ENCODE data around the gene MNX1. TPM values are rescaled to one million over a fixed set of nuclear protein-coding genes. Genes with fewer than 3 reads are reported as not detected.

Gene MNX1
- total and polyA plus RNA-seq, 2 of the 4 experiments (the other 2 are of a cell fraction) = not detected

DNA sequence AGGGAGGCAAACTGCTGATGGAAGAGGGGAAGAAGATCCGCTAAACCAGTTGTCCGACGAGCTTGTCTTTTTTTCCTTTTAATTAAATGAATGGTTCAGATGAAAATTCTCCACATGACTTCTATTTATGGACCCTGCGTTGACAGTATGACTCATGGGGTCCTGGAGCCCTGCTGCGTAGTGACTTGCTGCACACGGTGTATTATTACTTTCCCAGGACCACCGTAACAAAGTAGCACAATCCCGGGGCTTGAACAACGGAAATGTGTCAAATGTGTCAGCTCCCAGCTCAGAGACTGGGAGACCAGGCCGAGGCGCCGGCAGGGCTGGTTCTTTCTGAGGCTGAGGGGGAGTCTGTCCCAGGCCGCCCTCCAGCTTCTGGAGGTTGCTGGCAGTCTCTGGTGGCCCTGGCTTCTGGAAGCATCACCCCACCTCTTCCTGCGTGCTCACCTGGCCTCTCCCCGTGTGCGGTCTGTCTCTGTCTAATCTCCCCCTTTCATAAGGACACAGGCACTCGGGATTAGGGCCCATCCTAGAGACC, 33.8 kb upstream of the MNX1 start:
- Histone ChIP-seq H2BK5ac (ENCODE audit: low read depth, low read length, poor library complexity, severe bottlenecking) (no peak overlapping the region), H2AFZ (replicated peaks; ENCODE audit: low read length, poor library complexity) (peak overlapping the region; percentile 57), H4K20me1 (ENCODE audit: insufficient read depth, low read length) (no peaks in the 10 kb centered on the region), H3K18ac (ENCODE audit: low read depth, low read length) (no peak overlapping the region), H3K27me3 (ENCODE audit: control insufficient read depth, insufficient read depth, low read length) (peaks cover 17% of the 10 kb centered on the region), H4K5ac (ENCODE audit: low read depth, low read length) (no peak overlapping the region), H2BK120ac (ENCODE audit: low read depth, low read length) (no peak overlapping the region), H3K56ac (ENCODE audit: extremely low read depth, insufficient read depth, low read length) (no peak overlapping the region), H2BK15ac (ENCODE audit: low read depth, low read length) (no peak overlapping the region), H4K8ac (ENCODE audit: low read depth in 2 of 2, low read length in 2 of 2) (no peak overlapping the region), H3K9me3 (ENCODE audit: control insufficient read depth, insufficient read depth, low read length) (no peaks in the 10 kb centered on the region), H2AK9ac (replicated peaks; ENCODE audit: low read depth, low read length, poor library complexity) (no peak overlapping the region), H3K9me1 (ENCODE audit: insufficient read depth, low read length) (no peaks in the 10 kb centered on the region), H3K36me3 (ENCODE audit: control insufficient read depth, insufficient read depth, low read length) (no peaks in the 10 kb centered on the region), H3K79me1 (ENCODE audit: low read depth in 1 of 2, low read length in 2 of 2) (no peaks in the 10 kb centered on the region), H3K4ac (ENCODE audit: low read depth, low read length) (no peak overlapping the region), H3K4me3 (ENCODE audit: insufficient read depth, low read depth, low read length) (no peak overlapping the region), H3K9ac (ENCODE audit: low read depth, low read length) (no peak overlapping the region), H4K91ac (ENCODE audit: insufficient read depth, low read depth, low read length) (no peak overlapping the region), H3K4me2 (ENCODE audit: low read depth, low read length) (no peak overlapping the region; the same call in 1 of the 2 replicates), H3K14ac (replicated peaks; ENCODE audit: low read depth, low read length) (no peak overlapping the region), H2BK20ac (ENCODE audit: low read depth, low read length) (no peak overlapping the region), H2AK5ac (ENCODE audit: low read depth, low read length) (no peak overlapping the region), H3K4me1 (ENCODE audit: control insufficient read depth, insufficient read depth, low read length) (no peaks in the 10 kb centered on the region), H3K27ac (ENCODE audit: insufficient read depth, low read length) (no peak overlapping the region), H3K23ac (ENCODE audit: low read depth, low read length) (no peak overlapping the region)
- TF ChIP-seq USF2 (IDR thresholded peaks at IDR 0.05; ENCODE audit: low read depth, low read length) (no peak), NFE2L2 (IDR thresholded peaks at IDR 0.05; ENCODE audit: low read depth, low read length) (no peak), CHD1 (IDR thresholded peaks at IDR 0.05; ENCODE audit: low read depth, low read length) (no peak), MAFK (IDR thresholded peaks at IDR 0.05; ENCODE audit: low read depth, low read length) (no peak), SMC3 (IDR thresholded peaks at IDR 0.05; ENCODE audit: low read depth, low read length) (no peak), CEBPB (IDR thresholded peaks at IDR 0.05; ENCODE audit: low read depth, low read length) (no peak), POLR2A (IDR thresholded peaks at IDR 0.05; ENCODE audit: low read depth, low read length) (no peak), FOS (IDR thresholded peaks at IDR 0.05; ENCODE audit: low read depth, low read length) (no peak), ELK1 (IDR thresholded peaks at IDR 0.05; ENCODE audit: borderline replicate concordance, low read depth, low read length) (no peak)
- ATAC-seq (ENCODE audit: low read depth) = no peak
- CTCF ChIA-PET = no interaction called here
- in situ Hi-C loops (cut with MboI; ENCODE audit: low sequenced_read_pairs) = no loop called here
- dilution Hi-C loops (cut with HindIII; ENCODE audit: low sequenced_read_pairs, unreplicated experiment) = no loop called here
- WGBS, 2 experiments (ENCODE audit: extremely low coverage in 2 of 2, insufficient read length in 1 of 2) = 60% methylated on average over 2 of the region's 17 CpGs; no CpG with 5 or more reads in 1 of the 2 experiments
- peak; percentile 12 for DNase-seq
- BruUV-seq (replicated peaks) = no TSS peak
- POLR2A ChIA-PET (ENCODE audit: unreplicated experiment) = no interaction called here
- intact Hi-C loops (cut with micrococcal nuclease) = no loop called here

All from IMR-90 (cell line).